Tibial nerve (tissue), 4 donors: ENCODE measurements around the gene SLC12A8. TPM values are rescaled to one million over a fixed set of nuclear protein-coding genes. Genes with fewer than 3 reads are reported as not detected.

Experiments
- DNase-seq, 2 donors: peaks; one replicate each; pipeline ENCODE4 v3.0.0-alpha.2; 2019; ENCODE audit warnings: low spot score in 2 of 2
- H3K27ac ChIP-seq, 4 donors: fragments of 200-600 bp; sonication (generic) in 3 of 4; one replicate each; pipeline ENCODE4 v1.5.1; 2017 to 2019; ENCODE audit warnings: mild to moderate bottlenecking in 1 of 4
- H3K27me3 ChIP-seq, 2 donors: fragments of 200-600 bp; sonication (generic) in 1 of 2; one replicate each; pipeline versions ENCODE4 v1.5.1 to v1.6.0; 2017 to 2019
- H3K36me3 ChIP-seq, 3 donors: fragments of 200-600 bp; sonication (generic); one replicate each; pipeline ENCODE4 v1.5.1; 2018 to 2019
- H3K4me1 ChIP-seq, 4 donors: fragments of 200-600 bp; sonication (generic) in 3 of 4; one replicate each; pipeline ENCODE4 v1.5.1; 2017 to 2019
- H3K4me3 ChIP-seq, 4 donors: fragments of 200-600 bp; sonication (generic) in 3 of 4; one replicate each; pipeline ENCODE4 v1.5.1; 2017 to 2019; ENCODE audit warnings: mild to moderate bottlenecking in 1 of 4, moderate library complexity in 1 of 4
- H3K9me3 ChIP-seq, 4 donors: fragments of 200-600 bp; sonication (generic) in 3 of 4; one replicate each; pipeline ENCODE4 v1.5.1; 2017 to 2019
- EP300 ChIP-seq, 2 donors: sonication (generic); formaldehyde crosslinking; IDR thresholded peaks; one replicate each; pipeline ENCODE4 v1.6.1; 2017; ENCODE audit warnings: antibody characterized with exemption in 2 of 2, mild to moderate bottlenecking in 1 of 2
- POLR2A ChIP-seq, 2 donors: fragments of 450-650 bp; IDR thresholded peaks; one replicate each; pipeline ENCODE4 v1.6.1; 2017; ENCODE audit warnings: antibody characterized with exemption in 2 of 2, mild to moderate bottlenecking in 2 of 2, moderate library complexity in 2 of 2
- WGBS, 2 donors: methylation state at CpG; one replicate each; pipeline ENCODE4 v1.1.5; 2018; 5-methylcytosine and 5-hydroxymethylcytosine counted together
- total RNA-seq, 4 donors: library from RNA; depleted of rRNA; stranded (reverse); fragments of >200 nt; gene quantifications; one replicate each; pipeline ENCODE4 v1.1.0, GENCODE V29; 2016
- TF ChIP-seq, protein P1 (sequence below), 5 experiments: fragments of 200-600 bp in 3 of 5; fragments of 450-650 bp in 2 of 5; sonication (generic) in 3 of 5; IDR thresholded peaks; one replicate each; pipeline ENCODE4 v1.5.1; 2016 to 2019; ENCODE audit warnings: antibody characterized with exemption in 5 of 5, mild to moderate bottlenecking in 3 of 5, moderate library complexity in 2 of 5

The SLC12A8 gene
- total RNA-seq, 4 donors from 2014 or later = 0.42 to 1.5 (median 0.84) TPM

DNA sequence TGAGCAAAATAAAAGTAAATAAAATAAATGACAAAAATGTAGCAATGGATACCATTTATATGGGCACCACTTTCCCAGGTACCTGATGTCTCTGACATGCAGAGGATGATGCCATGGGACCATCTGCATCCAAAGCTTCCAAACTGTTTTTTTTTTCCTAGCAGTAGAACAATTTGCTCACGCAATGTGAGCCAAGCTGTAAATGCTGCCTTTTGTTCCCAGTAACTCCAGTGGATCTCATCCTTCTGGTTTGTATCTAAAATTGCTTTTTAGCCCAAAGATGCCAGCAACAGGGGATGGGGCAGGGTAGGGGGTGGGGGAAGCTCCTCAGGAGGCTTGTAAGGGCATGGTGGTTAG is 32.7 kb downstream of the SLC12A8 start:
- WGBS, 2 donors = 46 to 65% methylated on average over 1 of the region's 1 CpG
- Histone ChIP-seq H3K4me3 (no peak overlapping the region), H3K9me3 (no peaks in the 10 kb centered on the region), H3K27me3 (no peaks in the 10 kb centered on the region), H3K36me3 (no peaks in the 10 kb centered on the region), H3K27ac (no peak overlapping the region), H3K4me1 (no peaks in the 10 kb centered on the region)
- DNase-seq = no peak
- TF ChIP-seq EP300 (IDR thresholded peaks at IDR 0.05) (no peak), POLR2A (IDR thresholded peaks at IDR 0.05) (no peak)
- TF ChIP-seq, protein P1, sequence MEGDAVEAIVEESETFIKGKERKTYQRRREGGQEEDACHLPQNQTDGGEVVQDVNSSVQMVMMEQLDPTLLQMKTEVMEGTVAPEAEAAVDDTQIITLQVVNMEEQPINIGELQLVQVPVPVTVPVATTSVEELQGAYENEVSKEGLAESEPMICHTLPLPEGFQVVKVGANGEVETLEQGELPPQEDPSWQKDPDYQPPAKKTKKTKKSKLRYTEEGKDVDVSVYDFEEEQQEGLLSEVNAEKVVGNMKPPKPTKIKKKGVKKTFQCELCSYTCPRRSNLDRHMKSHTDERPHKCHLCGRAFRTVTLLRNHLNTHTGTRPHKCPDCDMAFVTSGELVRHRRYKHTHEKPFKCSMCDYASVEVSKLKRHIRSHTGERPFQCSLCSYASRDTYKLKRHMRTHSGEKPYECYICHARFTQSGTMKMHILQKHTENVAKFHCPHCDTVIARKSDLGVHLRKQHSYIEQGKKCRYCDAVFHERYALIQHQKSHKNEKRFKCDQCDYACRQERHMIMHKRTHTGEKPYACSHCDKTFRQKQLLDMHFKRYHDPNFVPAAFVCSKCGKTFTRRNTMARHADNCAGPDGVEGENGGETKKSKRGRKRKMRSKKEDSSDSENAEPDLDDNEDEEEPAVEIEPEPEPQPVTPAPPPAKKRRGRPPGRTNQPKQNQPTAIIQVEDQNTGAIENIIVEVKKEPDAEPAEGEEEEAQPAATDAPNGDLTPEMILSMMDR (IDR thresholded peaks at IDR 0.05) = no peak

DNA sequence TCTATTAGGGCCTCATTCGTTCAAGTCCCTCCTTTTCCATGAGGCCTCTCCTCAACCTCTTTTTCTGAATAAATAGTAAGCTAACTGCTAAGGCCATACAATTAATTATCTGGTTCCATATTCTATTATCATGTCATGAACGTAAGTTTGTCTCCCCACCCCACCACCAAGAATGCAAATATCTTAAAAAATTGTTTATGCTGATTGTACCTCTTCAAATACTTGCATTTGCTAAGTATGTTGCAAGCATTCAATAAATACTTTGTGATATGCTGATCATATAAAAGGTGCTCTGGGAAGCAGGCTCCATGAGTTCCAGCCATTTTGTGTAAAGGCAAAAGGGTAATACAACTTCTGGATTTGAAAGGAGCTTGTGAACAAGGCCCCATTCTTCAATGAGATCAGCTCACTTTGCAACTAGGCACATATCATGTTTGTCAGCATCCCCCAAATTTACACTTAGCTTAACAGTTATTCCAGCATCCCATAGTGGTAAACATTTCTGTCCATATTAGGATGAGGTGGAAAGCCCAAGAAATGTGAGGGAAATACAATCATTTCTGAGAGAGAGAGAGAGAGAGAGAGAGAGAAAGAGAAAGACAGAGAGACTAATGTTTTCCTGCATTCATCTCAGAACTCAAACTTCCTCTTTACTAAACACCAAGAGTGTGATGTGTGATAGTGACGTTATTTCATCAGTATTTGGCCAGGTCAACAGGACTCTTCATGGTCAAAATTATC is 33.2 kb downstream of the SLC12A8 start:
- Histone ChIP-seq H3K36me3 (no peaks in the 10 kb centered on the region), H3K4me1 (no peaks in the 10 kb centered on the region), H3K9me3 (no peaks in the 10 kb centered on the region), H3K4me3 (no peak overlapping the region), H3K27ac (no peak overlapping the region), H3K27me3 (no peaks in the 10 kb centered on the region)
- WGBS, 2 donors = 67 to 69% methylated on average over 3 of the region's 3 CpGs
- TF ChIP-seq POLR2A (IDR thresholded peaks at IDR 0.05) (no peak), EP300 (IDR thresholded peaks at IDR 0.05) (no peak)
- TF ChIP-seq, protein P1 (IDR thresholded peaks at IDR 0.05) = no peak
- DNase-seq = no peak

DNA sequence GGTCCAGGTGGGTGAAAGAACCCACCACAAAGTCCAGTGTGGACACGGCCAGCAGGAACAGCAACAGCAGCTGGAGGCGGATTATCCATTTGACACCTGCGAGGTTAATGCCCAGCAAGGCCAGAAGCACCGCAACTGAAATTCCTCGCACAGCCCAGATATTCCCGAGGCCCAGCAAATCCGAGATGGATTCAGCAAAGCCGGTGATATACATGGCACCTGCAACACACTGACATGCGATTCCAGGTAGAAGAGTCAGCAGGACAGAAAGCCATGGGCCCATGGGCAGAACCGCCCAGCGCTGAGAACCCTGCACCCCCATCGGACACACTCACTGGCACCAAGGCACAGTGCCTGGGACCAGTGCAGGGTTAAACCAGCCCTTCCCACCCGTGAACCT is 34.8 kb downstream of the SLC12A8 start:
- Histone ChIP-seq H3K4me1 (no peaks in the 10 kb centered on the region), H3K27me3 (no peaks in the 10 kb centered on the region), H3K4me3 (no peak overlapping the region), H3K9me3 (no peaks in the 10 kb centered on the region), H3K27ac (no peak overlapping the region), H3K36me3 (no peaks in the 10 kb centered on the region)
- TF ChIP-seq POLR2A (IDR thresholded peaks at IDR 0.05) = no peak
- no peak for TF ChIP-seq EP300 (IDR thresholded peaks at IDR 0.05)
- TF ChIP-seq, protein P1 (IDR thresholded peaks at IDR 0.05) = no peak
- 93 to 95% methylated on average over 12 to 13 of the region's 13 CpGs for WGBS, 2 donors
- no peak for DNase-seq

DNA sequence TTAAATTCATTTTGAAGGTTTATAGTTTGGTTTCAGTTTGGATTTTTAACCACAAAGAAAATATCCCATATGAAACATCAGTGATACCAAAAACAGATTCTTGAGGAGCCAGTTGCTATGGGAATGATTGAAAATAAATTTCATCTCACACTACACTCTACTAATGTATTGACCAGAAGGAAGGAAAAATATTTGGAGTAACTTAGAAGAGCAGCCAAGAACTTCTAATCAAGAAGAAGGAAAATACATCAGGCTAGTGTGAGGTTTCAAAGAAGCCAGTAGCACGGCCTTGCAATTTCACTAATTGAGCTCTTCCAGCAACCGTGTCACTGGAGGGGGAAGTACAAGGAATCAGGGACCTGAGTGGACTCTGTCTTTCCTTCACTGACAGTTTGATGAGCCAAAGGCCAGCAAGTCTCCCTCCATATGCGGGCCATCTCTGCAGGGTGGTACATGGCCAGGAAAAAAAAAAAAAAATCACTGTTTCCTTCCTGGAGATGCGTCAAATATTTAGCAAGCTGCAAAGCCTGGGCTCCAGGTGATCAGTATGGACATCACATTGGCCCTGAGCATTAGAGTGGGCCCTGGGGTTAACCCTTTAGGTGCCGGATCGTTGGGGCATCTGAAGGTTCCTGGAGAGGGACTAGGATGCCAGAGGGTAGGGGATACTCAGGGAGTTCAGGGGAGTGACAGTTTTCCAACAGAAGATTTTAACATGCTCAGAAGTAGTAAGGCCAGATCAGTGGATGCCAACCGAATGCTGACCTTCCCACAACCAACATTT is 37.1 kb downstream of the SLC12A8 start:
- no peaks in the 10 kb centered on the region for H3K9me3 ChIP-seq
- no peak overlapping the region for H3K27ac ChIP-seq
- TF ChIP-seq POLR2A (IDR thresholded peaks at IDR 0.05) = no peak
- TF ChIP-seq EP300 (IDR thresholded peaks at IDR 0.05) = no peak
- TF ChIP-seq, protein P1 (IDR thresholded peaks at IDR 0.05) = no peak
- H3K4me3 ChIP-seq = no peak overlapping the region
- WGBS, 2 donors = 68 to 69% methylated on average over 7 of the region's 7 CpGs
- DNase-seq = no peak
- H3K36me3 ChIP-seq = no peaks in the 10 kb centered on the region
- no peaks in the 10 kb centered on the region for H3K4me1 ChIP-seq
- no peaks in the 10 kb centered on the region for H3K27me3 ChIP-seq

DNA sequence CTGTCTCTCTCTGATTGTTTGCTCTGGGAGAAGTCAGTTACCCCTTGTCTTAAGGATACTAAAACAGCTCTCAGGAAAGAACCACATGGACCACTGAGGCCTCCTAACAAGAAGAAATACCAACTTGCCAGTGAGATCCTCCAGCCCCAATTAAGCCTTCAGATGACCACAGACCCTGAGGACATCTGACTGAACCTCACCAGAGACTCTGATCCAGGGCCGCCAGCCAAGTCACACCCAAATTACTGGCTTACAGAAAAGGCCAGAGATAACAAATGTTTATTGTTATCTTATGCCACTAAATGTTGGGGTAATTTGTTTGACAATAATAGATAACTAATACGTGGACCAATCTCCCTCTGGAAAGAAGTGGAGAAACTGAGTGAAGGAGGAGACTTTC is 40.2 kb downstream of the SLC12A8 start:
- Histone ChIP-seq H3K36me3 (no peaks in the 10 kb centered on the region), H3K4me3 (no peak overlapping the region), H3K27ac (no peak overlapping the region), H3K9me3 (no peaks in the 10 kb centered on the region), H3K27me3 (no peaks in the 10 kb centered on the region), H3K4me1 (no peaks in the 10 kb centered on the region)
- TF ChIP-seq EP300 (IDR thresholded peaks at IDR 0.05) (no peak), POLR2A (IDR thresholded peaks at IDR 0.05) (no peak)
- TF ChIP-seq, protein P1 (IDR thresholded peaks at IDR 0.05) = no peak
- DNase-seq = no peak
- 83 to 89% methylated on average over 2 of the region's 2 CpGs for WGBS, 2 donors
